Endothelial cell (in vitro differentiated cells): ENCODE data around the gene ATG4D. TPM values are rescaled to one million over a fixed set of nuclear protein-coding genes. Genes with fewer than 3 reads are reported as not detected.

Source experiments
- DNase-seq: peaks from one replicate; pipeline ENCODE4 v3.0.0; 2021; ENCODE audit warnings: low spot score
- H3K27ac Mint-ChIP-seq: one replicate; pipeline ENCODE4 v1.8.0; 2021; ENCODE audit warnings: mixed read lengths, inconsistent platforms; ENCODE audit not compliant: unreplicated experiment
- H3K27me3 Mint-ChIP-seq: one replicate; pipeline ENCODE4 v1.8.0; 2021; ENCODE audit warnings: mild to moderate bottlenecking, moderate library complexity, mixed read lengths, inconsistent platforms; ENCODE audit not compliant: unreplicated experiment
- H3K36me3 Mint-ChIP-seq: one replicate; pipeline ENCODE4 v1.8.0; 2021; ENCODE audit warnings: mild to moderate bottlenecking, low read depth, mixed read lengths, inconsistent platforms; ENCODE audit not compliant: unreplicated experiment
- H3K4me1 Mint-ChIP-seq: one replicate; pipeline ENCODE4 v1.8.0; 2021; ENCODE audit warnings: mild to moderate bottlenecking, mixed read lengths, inconsistent platforms; ENCODE audit not compliant: unreplicated experiment
- H3K4me3 Mint-ChIP-seq: one replicate; pipeline ENCODE4 v1.8.0; 2021; ENCODE audit warnings: mild to moderate bottlenecking, mixed read lengths, inconsistent platforms; ENCODE audit not compliant: unreplicated experiment
- H3K9me3 Mint-ChIP-seq: one replicate; pipeline ENCODE4 v1.8.0; 2021; ENCODE audit warnings: mixed read lengths, inconsistent platforms; ENCODE audit not compliant: unreplicated experiment
- total RNA-seq: library from RNA; stranded (reverse); fragmentation: NEBNext Ultra II Directional; extraction: Animal tissue kit (Norgen Biotek cat#: 25700); gene quantifications from one replicate; pipeline ENCODE4 v1.2.1, GENCODE V29; 2021; ENCODE audit not compliant: unreplicated experiment
- TF ChIP-seq, protein P1 (sequence below): fragments of 200-600 bp; sonication (generic); IDR thresholded peaks from one replicate; pipeline ENCODE4 v1.5.0; 2021; ENCODE audit warnings: antibody characterized with exemption; ENCODE audit not compliant: unreplicated experiment

The ATG4D gene
- total RNA-seq, 1 donor from 2014 or later: 11.8 TPM

DNA sequence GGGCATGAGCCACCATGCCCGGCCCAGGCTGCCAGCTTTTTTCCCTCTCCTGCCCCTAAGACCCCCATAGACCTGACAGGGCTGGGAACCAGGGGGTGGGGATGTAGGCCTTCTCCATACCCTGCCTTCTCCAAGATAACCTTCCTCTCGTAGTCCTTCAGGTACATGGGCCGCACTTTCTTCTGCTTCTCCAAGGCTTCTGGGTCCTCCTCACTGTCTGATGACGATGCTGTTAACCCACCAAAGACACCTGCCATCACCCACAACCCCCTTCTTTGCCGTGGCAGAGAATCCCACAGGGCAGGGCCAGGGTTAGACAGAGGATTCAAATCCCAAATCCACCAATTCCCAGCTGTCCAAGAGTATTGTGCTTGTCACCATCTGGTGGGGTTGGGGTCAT is 18.9 kb downstream of the ATG4D start:
- H3K27me3 Mint-ChIP-seq: peaks cover 9% of the 10 kb centered on the region
- TF ChIP-seq, protein P1, sequence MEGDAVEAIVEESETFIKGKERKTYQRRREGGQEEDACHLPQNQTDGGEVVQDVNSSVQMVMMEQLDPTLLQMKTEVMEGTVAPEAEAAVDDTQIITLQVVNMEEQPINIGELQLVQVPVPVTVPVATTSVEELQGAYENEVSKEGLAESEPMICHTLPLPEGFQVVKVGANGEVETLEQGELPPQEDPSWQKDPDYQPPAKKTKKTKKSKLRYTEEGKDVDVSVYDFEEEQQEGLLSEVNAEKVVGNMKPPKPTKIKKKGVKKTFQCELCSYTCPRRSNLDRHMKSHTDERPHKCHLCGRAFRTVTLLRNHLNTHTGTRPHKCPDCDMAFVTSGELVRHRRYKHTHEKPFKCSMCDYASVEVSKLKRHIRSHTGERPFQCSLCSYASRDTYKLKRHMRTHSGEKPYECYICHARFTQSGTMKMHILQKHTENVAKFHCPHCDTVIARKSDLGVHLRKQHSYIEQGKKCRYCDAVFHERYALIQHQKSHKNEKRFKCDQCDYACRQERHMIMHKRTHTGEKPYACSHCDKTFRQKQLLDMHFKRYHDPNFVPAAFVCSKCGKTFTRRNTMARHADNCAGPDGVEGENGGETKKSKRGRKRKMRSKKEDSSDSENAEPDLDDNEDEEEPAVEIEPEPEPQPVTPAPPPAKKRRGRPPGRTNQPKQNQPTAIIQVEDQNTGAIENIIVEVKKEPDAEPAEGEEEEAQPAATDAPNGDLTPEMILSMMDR: no peak
- H3K4me1 Mint-ChIP-seq: peaks cover 24% of the 10 kb centered on the region
- H3K9me3 Mint-ChIP-seq: no peaks in the 10 kb centered on the region
- DNase-seq: no peak
- peaks cover 32% of the 10 kb centered on the region for H3K36me3 Mint-ChIP-seq
- H3K27ac Mint-ChIP-seq: no peak overlapping the region
- H3K4me3 Mint-ChIP-seq: no peak overlapping the region

DNA sequence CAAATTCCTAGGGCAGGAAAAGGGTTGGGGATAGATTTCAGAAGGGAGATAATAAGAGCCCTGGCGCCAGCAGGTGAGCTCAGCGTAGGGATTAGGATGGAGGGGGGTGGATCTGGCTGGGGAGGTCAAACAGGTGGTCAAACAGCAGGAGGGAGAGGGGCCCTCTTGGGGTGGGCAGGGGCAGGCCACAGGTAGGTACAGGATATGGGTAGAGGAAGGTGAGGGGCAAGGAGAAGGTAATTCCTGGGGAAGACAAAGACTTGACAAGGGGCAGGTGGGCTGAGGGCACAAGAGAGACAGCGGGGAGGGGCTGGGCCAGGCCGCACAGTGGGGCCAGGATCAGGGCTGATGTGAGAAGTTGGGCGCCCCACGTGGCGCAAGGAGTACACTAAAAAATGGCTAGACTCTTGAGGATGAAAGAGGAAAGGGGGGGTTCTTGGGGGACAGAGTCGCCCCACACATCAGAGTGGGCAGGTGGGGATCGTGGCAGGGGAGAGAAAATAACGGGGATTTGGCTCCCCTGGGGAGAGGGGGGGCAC is 21.4 kb downstream of the ATG4D start:
- DNase-seq: peak; percentile 34
- Mint-ChIP-seq H3K4me1 (peaks cover 34% of the 10 kb centered on the region), H3K27me3 (peaks cover 9% of the 10 kb centered on the region), H3K4me3 (peak overlapping the region; percentile 95), H3K27ac (no peak overlapping the region), H3K9me3 (no peaks in the 10 kb centered on the region), H3K36me3 (peaks cover 29% of the 10 kb centered on the region)
- TF ChIP-seq, protein P1: no peak

DNA sequence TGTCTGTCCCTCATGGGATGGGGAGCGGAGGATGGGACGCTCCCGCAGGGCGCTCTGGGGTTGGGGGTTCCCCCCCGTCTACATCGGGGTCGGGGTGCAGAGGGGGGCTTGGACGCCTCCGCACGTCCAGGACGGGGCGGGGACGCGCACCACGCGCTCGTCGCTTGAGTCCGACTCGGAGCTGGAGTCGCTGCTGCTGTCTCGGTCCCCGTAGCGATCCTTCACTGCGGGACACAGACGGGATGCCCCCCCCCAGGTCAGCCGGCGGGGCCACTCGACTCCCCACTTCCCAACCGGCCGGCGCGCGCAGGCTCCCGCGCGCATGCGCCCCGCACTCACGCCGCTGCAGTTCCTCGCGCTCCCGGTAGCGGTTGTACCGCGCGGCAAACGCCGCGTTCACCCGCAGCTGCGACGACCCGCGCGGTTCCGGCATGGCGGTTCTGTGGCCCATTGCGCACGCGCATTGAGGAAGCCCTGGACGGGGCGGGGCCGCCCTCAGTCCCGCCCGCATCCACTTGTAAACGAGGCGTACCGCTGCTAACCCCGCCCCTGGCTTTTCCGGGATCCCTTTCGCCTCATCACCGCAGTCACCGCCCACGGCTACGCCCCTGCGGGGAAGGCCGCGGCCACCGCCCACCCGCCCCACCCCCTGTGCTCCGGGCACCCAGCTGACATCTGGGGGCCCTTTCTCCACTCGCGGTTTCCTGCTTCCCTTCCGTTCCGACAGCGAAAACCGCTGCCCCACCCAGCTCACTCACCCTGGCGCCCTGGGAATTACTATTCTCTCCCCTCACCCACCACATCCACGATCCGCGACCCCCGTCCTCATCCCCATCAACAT is 22.1 kb downstream of the ATG4D start, which contains the start of gene KRI1:
Gene KRI1, minus strand, starts transcription at position 444 of the 841 bp plus-strand sequence. Its CDS starts 11 bp downstream, at position 433.
- peaks cover 34% of the 10 kb centered on the region for H3K4me1 Mint-ChIP-seq
- no peaks in the 10 kb centered on the region for H3K9me3 Mint-ChIP-seq
- peak within 1 kb of the TSS; percentile 95 for H3K4me3 Mint-ChIP-seq
- TF ChIP-seq, protein P1: peak; percentile 52
- peaks cover 25% of the 10 kb centered on the region for H3K36me3 Mint-ChIP-seq
- DNase-seq: peak; percentile 98
- H3K27me3 Mint-ChIP-seq: peaks cover 11% of the 10 kb centered on the region
- peak within 1 kb of the TSS; percentile 79 for H3K27ac Mint-ChIP-seq

DNA sequence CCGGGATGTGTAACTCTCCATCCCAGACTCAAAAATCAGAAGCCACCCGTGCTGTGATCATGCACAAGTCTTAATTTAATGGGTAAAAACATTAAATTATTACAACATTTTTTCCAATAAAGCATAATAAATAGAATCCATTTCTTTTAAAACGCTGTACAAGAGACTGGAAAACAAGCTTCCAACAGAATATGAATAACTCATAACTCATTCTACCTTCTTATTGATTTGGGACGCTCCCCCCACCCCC is 22.6 kb downstream of the ATG4D start:
- DNase-seq: no peak
- peak overlapping the region; percentile 93 for H3K4me3 Mint-ChIP-seq
- no peaks in the 10 kb centered on the region for H3K9me3 Mint-ChIP-seq
- H3K4me1 Mint-ChIP-seq: peaks cover 34% of the 10 kb centered on the region
- H3K36me3 Mint-ChIP-seq: peaks cover 20% of the 10 kb centered on the region
- H3K27ac Mint-ChIP-seq: peak overlapping the region; percentile 79
- peaks cover 11% of the 10 kb centered on the region for H3K27me3 Mint-ChIP-seq
- TF ChIP-seq, protein P1: no peak
